Ovary (tissue), 3 donors: ENCODE results near the gene APBA1.

ENCODE experiments used
- CTCF ChIP-seq, 3 donors: fragments of 450-650 bp in 2 of 3; fragments of 200-600 bp in 1 of 3; IDR thresholded peaks; one replicate each; pipeline versions ENCODE4 v1.5.1 to v1.8.0; 2016 to 2022; ENCODE audit warnings: antibody characterized with exemption in 3 of 3, mild to moderate bottlenecking in 1 of 3
- POLR2A ChIP-seq: fragments of 450-650 bp; IDR thresholded peaks from one replicate; pipeline ENCODE4 v1.6.1; 2017; ENCODE audit warnings: antibody characterized with exemption, mild to moderate bottlenecking, moderate library complexity
- donor health status: DM: no; HTN: no; CAD: no.

GRCh38 chr9:69719367-69719766 is 47.2 kb upstream of the APBA1 start:
- TF ChIP-seq POLR2A, result no peak
- no peak for TF ChIP-seq CTCF (IDR thresholded peaks at IDR 0.05)
